Limb (tissue), 2 donors: ENCODE data around the gene NPAS3.

Source experiments
- DNase-seq, 2 donors: peaks; one replicate each; pipeline ENCODE4 v3.0.0-alpha.2; 2016; ENCODE audit errors: extremely low spot score in 2 of 2

The NPAS3 gene

GRCh38 chr14:33508126-33509062 is 569.7 kb downstream of the NPAS3 start:
- peak in 1 of 2 donors; percentile 30 for DNase-seq

- no peak for DNase-seq
Measured at GRCh38 chr14:33509454-33509853, 570.8 kb downstream of the NPAS3 start.

GRCh38 chr14:33510063-33510481 is 571.4 kb downstream of the NPAS3 start:
- peak; percentile 45 to 55 for DNase-seq

- DNase-seq: no peak
Measured at GRCh38 chr14:33510991-33511390, 572.3 kb downstream of the NPAS3 start.

- DNase-seq: no peak
Measured at GRCh38 chr14:33511851-33512640, 573.4 kb downstream of the NPAS3 start.

GRCh38 chr14:33515441-33515840 is 576.8 kb downstream of the NPAS3 start:
- no peak for DNase-seq

GRCh38 chr14:33515899-33516298 is 577.2 kb downstream of the NPAS3 start:
- no peak for DNase-seq

GRCh38 chr14:33516898-33517436 is 578.3 kb downstream of the NPAS3 start:
- no peak for DNase-seq

- no peak for DNase-seq
Measured at GRCh38 chr14:33521192-33521591, 582.5 kb downstream of the NPAS3 start.

GRCh38 chr14:33524244-33524643 is 585.6 kb downstream of the NPAS3 start:
- DNase-seq: no peak

GRCh38 chr14:33525626-33526025 is 586.9 kb downstream of the NPAS3 start:
- no peak for DNase-seq

GRCh38 chr14:33527023-33527634 is 588.5 kb downstream of the NPAS3 start:
- DNase-seq: no peak

- DNase-seq: no peak
Measured at GRCh38 chr14:33528655-33529054, 590.0 kb downstream of the NPAS3 start.

GRCh38 chr14:33529787-33530757 is 591.4 kb downstream of the NPAS3 start:
- no peak for DNase-seq

GRCh38 chr14:33532553-33532952 is 593.9 kb downstream of the NPAS3 start:
- no peak for DNase-seq

GRCh38 chr14:33534104-33534503 is 595.4 kb downstream of the NPAS3 start:
- DNase-seq: no peak

GRCh38 chr14:33534632-33535031 is 596.0 kb downstream of the NPAS3 start:
- no peak for DNase-seq

GRCh38 chr14:33539918-33540357 is 601.3 kb downstream of the NPAS3 start:
- no peak for DNase-seq

- DNase-seq: no peak
Measured at GRCh38 chr14:33541171-33541570, 602.5 kb downstream of the NPAS3 start.
